AG09309 (cell line): Measurements from ENCODE around the gene STXBP5.
A peak's percentile ranks its signal among the peaks of the same experiment; 100 is the strongest.
"Not testable (repeated sequence)": the region's sequence is repeated elsewhere in the genome, so short reads cannot be mapped to it uniquely, and the experiment has no call there.

Experiments used
- DNase-seq: peaks from one replicate; pipeline ENCODE4 v3.0.0-alpha.2; 2010; ENCODE audit warnings: low read depth
- H3K4me3 ChIP-seq: 2 replicates; pipeline ENCODE4 v1.5.1; 2011; ENCODE audit warnings: mild to moderate bottlenecking, low read depth, low read length, moderate library complexity; ENCODE audit not compliant: control insufficient read depth
- TF ChIP-seq, protein P1 (sequence below): IDR thresholded peaks from 2 replicates; pipeline ENCODE4 v1.5.1; 2011; ENCODE audit warnings: mild to moderate bottlenecking, low read depth, low read length, inconsistent platforms; ENCODE audit not compliant: insufficient read depth, control insufficient read depth; ENCODE audit errors: missing control alignments

STXBP5 gene

DNA sequence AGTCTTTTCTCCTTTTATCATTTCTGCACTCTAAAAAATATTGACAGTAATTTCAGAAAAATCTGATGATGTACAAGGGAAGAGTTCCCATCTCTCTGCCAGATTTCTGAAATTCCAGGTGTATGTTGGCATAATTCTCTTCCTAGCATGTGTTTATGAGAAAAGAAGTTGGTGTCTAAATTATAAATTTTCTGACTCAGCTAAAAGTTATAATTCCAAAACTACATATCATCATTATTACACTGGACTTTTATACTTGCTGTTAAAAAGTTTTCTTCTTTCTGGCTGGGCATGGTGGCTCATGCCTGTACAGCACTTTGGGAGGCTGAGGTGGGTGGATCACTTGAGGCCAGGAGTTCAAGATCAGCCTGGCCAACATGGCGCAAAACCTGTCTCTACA lies 168.6 kb downstream of the STXBP5 start:
- H3K4me3 ChIP-seq, result no peak overlapping the region
- no peak for DNase-seq
- TF ChIP-seq, protein P1, sequence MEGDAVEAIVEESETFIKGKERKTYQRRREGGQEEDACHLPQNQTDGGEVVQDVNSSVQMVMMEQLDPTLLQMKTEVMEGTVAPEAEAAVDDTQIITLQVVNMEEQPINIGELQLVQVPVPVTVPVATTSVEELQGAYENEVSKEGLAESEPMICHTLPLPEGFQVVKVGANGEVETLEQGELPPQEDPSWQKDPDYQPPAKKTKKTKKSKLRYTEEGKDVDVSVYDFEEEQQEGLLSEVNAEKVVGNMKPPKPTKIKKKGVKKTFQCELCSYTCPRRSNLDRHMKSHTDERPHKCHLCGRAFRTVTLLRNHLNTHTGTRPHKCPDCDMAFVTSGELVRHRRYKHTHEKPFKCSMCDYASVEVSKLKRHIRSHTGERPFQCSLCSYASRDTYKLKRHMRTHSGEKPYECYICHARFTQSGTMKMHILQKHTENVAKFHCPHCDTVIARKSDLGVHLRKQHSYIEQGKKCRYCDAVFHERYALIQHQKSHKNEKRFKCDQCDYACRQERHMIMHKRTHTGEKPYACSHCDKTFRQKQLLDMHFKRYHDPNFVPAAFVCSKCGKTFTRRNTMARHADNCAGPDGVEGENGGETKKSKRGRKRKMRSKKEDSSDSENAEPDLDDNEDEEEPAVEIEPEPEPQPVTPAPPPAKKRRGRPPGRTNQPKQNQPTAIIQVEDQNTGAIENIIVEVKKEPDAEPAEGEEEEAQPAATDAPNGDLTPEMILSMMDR, result no peak

DNA sequence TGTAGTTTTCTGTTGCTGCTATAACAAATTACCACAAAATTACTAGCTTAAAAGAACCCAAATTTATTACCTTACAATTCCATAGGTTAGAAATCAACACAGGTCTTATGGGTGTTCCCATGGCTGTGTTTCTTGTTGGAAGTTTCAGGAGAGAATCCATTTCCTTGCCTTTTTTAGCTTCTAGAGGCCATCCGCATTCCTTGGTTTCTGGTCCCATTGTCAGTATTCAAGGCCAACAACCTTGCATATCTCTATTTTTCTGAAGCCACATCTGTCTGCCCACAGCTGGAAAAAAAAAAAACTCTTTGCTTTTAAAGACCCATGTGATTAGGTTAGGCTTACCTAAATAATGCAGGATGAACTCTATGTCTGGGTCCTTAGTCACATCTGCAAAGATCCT lies 174.6 kb downstream of the STXBP5 start:
- no peak overlapping the region for H3K4me3 ChIP-seq
- TF ChIP-seq, protein P1, result no peak
- no peak for DNase-seq

GRCh38 chr6:147380841-147381240 lies 176.6 kb downstream of the STXBP5 start:
- not testable (repeated sequence) for DNase-seq, H3K4me3 ChIP-seq

- no peak overlapping the region for H3K4me3 ChIP-seq
- TF ChIP-seq, protein P1, result peak; percentile 1
- peak; percentile 46 for DNase-seq
These were observed 177.5 kb downstream of the STXBP5 start for GRCh38 chr6:147381712-147382111.

- TF ChIP-seq, protein P1, result peak; percentile 53
- H3K4me3 ChIP-seq, result no peak overlapping the region
- DNase-seq, result no peak
These were observed 178.8 kb downstream of the STXBP5 start for GRCh38 chr6:147382945-147383554.

GRCh38 chr6:147384029-147384428 lies 179.8 kb downstream of the STXBP5 start:
- no peak for DNase-seq
- no peak overlapping the region for H3K4me3 ChIP-seq
- TF ChIP-seq, protein P1, result no peak

- TF ChIP-seq, protein P1, result no peak
- no peak for DNase-seq
- H3K4me3 ChIP-seq, result no peak overlapping the region
These were observed 180.8 kb downstream of the STXBP5 start for GRCh38 chr6:147384737-147385710.
